GM23248 (cell line): ENCODE results near the gene FABP6. TPM values are rescaled to one million over a fixed set of nuclear protein-coding genes. Genes with fewer than 3 reads are reported as not detected.

ENCODE experiments used
- DNase-seq: peaks from one replicate; pipeline ENCODE4 v3.0.0-alpha.2; 2015
- H2AFZ ChIP-seq: fragments of 200-600 bp; sonication (generic); 2 replicates; pipeline ENCODE4 v1.6.1; 2016; ENCODE audit warnings: antibody characterized with exemption
- H3F3A ChIP-seq: fragments of 200-600 bp; sonication (generic); 2 replicates; pipeline ENCODE4 v1.6.1; 2016; ENCODE audit warnings: mild to moderate bottlenecking, antibody characterized with exemption, mixed run types; ENCODE audit not compliant: insufficient read depth
- H3K27ac ChIP-seq: fragments of 200-600 bp; sonication (generic); 2 replicates; pipeline ENCODE4 v1.5.1; 2016; ENCODE audit warnings: mild to moderate bottlenecking
- H3K27me3 ChIP-seq: fragments of 200-600 bp; sonication (generic); replicated peaks from 2 replicates; pipeline ENCODE4 v1.6.1; 2016; ENCODE audit warnings: mild to moderate bottlenecking; ENCODE audit not compliant: insufficient read depth
- H3K36me3 ChIP-seq: fragments of 200-600 bp; sonication (generic); 2 replicates; pipeline ENCODE4 v1.6.1; 2016; ENCODE audit warnings: low read depth, mild to moderate bottlenecking
- H3K4me1 ChIP-seq: fragments of 200-600 bp; sonication (generic); 2 replicates; pipeline ENCODE4 v1.6.1; 2016; ENCODE audit warnings: mild to moderate bottlenecking; ENCODE audit not compliant: insufficient read depth
- H3K4me2 ChIP-seq: fragments of 200-600 bp; sonication (generic); one replicate; pipeline ENCODE4 v1.6.1; 2016; ENCODE audit warnings: mild to moderate bottlenecking; ENCODE audit not compliant: unreplicated experiment
- H3K4me3 ChIP-seq: fragments of 200-600 bp; sonication (generic); 2 replicates; pipeline ENCODE4 v1.5.1; 2016; ENCODE audit warnings: mild to moderate bottlenecking
- H3K79me2 ChIP-seq: fragments of 200-600 bp; sonication (generic); 2 replicates; pipeline ENCODE4 v1.6.1; 2016; ENCODE audit warnings: mild to moderate bottlenecking; ENCODE audit not compliant: insufficient read depth
- H3K9ac ChIP-seq: fragments of 200-600 bp; sonication (generic); 2 replicates; pipeline ENCODE4 v1.6.1; 2016; ENCODE audit warnings: mild to moderate bottlenecking
- H3K9me2 ChIP-seq: fragments of 200-600 bp; sonication (generic); 2 replicates; pipeline ENCODE4 v1.6.1; 2016; ENCODE audit warnings: mixed run types, mild to moderate bottlenecking, moderate library complexity; ENCODE audit not compliant: insufficient read depth
- H3K9me3 ChIP-seq: fragments of 200-600 bp; sonication (generic); one replicate; pipeline ENCODE4 v1.6.1; 2017; ENCODE audit warnings: low read depth
- H4K20me1 ChIP-seq: fragments of 200-600 bp; sonication (generic); 2 replicates; pipeline ENCODE4 v1.6.0; 2016; ENCODE audit not compliant: insufficient read depth
- EZH2 ChIP-seq: fragments of 200-600 bp; sonication (generic); IDR thresholded peaks from 2 replicates; pipeline ENCODE4 v1.6.1; 2018; ENCODE audit warnings: antibody characterized with exemption, mild to moderate bottlenecking; ENCODE audit not compliant: insufficient read depth, poor library complexity, severe bottlenecking
- EZH2phosphoT487 ChIP-seq: fragments of 200-600 bp; sonication (generic); IDR thresholded peaks from 2 replicates; pipeline ENCODE4 v1.6.1; 2018; ENCODE audit warnings: antibody characterized with exemption, moderate library complexity, mild to moderate bottlenecking, low read depth; ENCODE audit not compliant: insufficient read depth
- WGBS, 2 experiments: methylation state at CpG; one replicate each; pipeline ENCODE4 v1.1.6; 2015 to 2017; ENCODE audit warnings: low lambda C conversion rate in 2 of 2, low coverage in 1 of 2; ENCODE audit errors: missing lambda C conversion rate in 2 of 2; 5-methylcytosine and 5-hydroxymethylcytosine counted together
- in situ Hi-C: fragments of 300-500 bp; cut with MboI; formaldehyde crosslinking; loops from 2 replicates; pipeline ENCODE4 v1.15.0; 2020
- polyA plus RNA-seq: library from polyadenylated mRNA; unstranded; fragments of >200 nt; fragmentation: Nextera tagmentation; extraction: Ambion mirVana; gene quantifications from 2 replicates; pipeline ENCODE4 v1.2.1, GENCODE V29; 2016
- total RNA-seq: library from RNA; depleted of rRNA; stranded (reverse); fragments of >200 nt; shearing (Covaris generic); gene quantifications from 2 replicates; pipeline ENCODE4 v1.2.3, GENCODE V29; 2014

Gene FABP6
- total and polyA plus RNA-seq, 2 experiments from 2014 or later = not detected

- no peaks in the 10 kb centered on the region for H4K20me1 ChIP-seq
- no peaks in the 10 kb centered on the region for H3K9me2 ChIP-seq
- DNase-seq = no peak
- H3K9ac ChIP-seq = no peak overlapping the region
- WGBS, 2 experiments = 21 to 23% methylated on average over 4 of the region's 4 CpGs
- H3K9me3 ChIP-seq = no peaks in the 10 kb centered on the region
- H2AFZ ChIP-seq = no peak overlapping the region
- in situ Hi-C loops = no loop called here
- TF ChIP-seq EZH2phosphoT487 = no peak
- TF ChIP-seq EZH2 = no peak
- no peaks in the 10 kb centered on the region for H3K4me1 ChIP-seq
- no peak overlapping the region for H3K27ac ChIP-seq
- no peaks in the 10 kb centered on the region for H3K79me2 ChIP-seq
- no peak overlapping the region for H3K4me3 ChIP-seq
- no peaks in the 10 kb centered on the region for H3F3A ChIP-seq
- H3K4me2 ChIP-seq = no peak overlapping the region
- peaks cover 9% of the 10 kb centered on the region; the same call in 1 of the 2 replicates for H3K27me3 ChIP-seq
- no peaks in the 10 kb centered on the region for H3K36me3 ChIP-seq
Observed at GRCh38 chr5:160263326-160263855, 34.1 kb downstream of the FABP6 start.

DNA sequence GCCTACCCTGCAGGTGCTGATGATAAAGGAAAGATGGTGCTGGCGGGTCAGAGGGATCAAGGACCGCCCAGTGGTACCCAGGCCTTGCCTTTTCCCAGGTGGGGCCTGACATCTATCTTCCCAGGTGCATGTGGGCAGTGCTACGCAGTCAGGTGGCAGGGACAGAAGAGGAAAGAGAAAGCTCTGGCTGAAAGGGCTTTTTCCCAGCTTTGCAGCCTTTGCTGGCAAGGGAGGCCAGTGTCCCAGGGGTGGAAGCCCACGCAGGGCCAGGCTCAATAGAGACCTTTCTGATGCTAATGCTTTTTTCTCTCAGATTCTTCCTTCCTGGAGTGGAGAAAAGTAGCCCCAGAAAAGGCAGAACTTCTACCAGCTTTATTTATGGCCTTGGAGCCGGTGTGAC is 36.7 kb downstream of the FABP6 start:
- Histone ChIP-seq H3F3A (no peaks in the 10 kb centered on the region), H3K9ac (no peak overlapping the region), H3K27ac (no peak overlapping the region), H3K4me2 (no peak overlapping the region), H4K20me1 (no peaks in the 10 kb centered on the region), H2AFZ (no peak overlapping the region), H3K9me3 (no peaks in the 10 kb centered on the region), H3K36me3 (no peaks in the 10 kb centered on the region), H3K9me2 (no peaks in the 10 kb centered on the region), H3K4me1 (no peaks in the 10 kb centered on the region), H3K79me2 (no peaks in the 10 kb centered on the region), H3K4me3 (no peak overlapping the region), H3K27me3 (peaks cover 9% of the 10 kb centered on the region; the same call in 1 of the 2 replicates)
- DNase-seq = no peak
- WGBS, 2 experiments = 78 to 82% methylated on average over 5 of the region's 5 CpGs
- in situ Hi-C loops = no loop called here
- TF ChIP-seq EZH2phosphoT487 = no peak
- TF ChIP-seq EZH2 = no peak

- Histone ChIP-seq H4K20me1 (no peaks in the 10 kb centered on the region), H3K9ac (no peak overlapping the region), H3K27ac (no peak overlapping the region), H3K79me2 (no peaks in the 10 kb centered on the region), H3K27me3 (peaks cover 9% of the 10 kb centered on the region; the same call in 1 of the 2 replicates), H3K4me3 (no peak overlapping the region), H3K9me3 (no peaks in the 10 kb centered on the region), H3F3A (no peaks in the 10 kb centered on the region), H2AFZ (no peak overlapping the region), H3K4me1 (no peaks in the 10 kb centered on the region), H3K36me3 (no peaks in the 10 kb centered on the region), H3K4me2 (no peak overlapping the region), H3K9me2 (no peaks in the 10 kb centered on the region)
- DNase-seq = no peak
- no peak for TF ChIP-seq EZH2
- TF ChIP-seq EZH2phosphoT487 = no peak
- in situ Hi-C loops = no loop called here
- WGBS, 2 experiments = 67 to 78% methylated on average over 8 to 9 of the region's 9 CpGs
Observed at GRCh38 chr5:160266752-160267345, 37.5 kb downstream of the FABP6 start.

DNA sequence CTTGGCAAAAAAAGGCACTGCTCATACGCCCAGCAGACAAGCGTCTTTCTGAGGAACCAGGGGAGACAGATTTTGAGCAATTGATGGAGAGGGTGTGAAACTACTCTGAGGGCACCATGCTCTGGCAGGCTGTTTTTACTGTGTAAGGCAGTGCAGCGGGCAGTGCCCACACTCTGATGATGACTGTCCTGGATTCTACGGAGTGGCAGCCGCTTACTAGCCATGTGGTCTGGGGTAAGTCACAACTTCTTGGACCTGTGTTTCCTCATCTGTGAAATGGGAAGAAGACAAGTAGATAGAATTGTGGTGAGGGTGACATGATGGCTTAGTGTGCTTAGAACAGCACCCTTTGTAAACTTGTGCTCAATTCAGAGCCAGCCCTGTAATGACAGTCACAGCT is 38.8 kb downstream of the FABP6 start:
- Histone ChIP-seq H3K4me2 (no peak overlapping the region), H3K27me3 (peaks cover 4% of the 10 kb centered on the region), H3K9me3 (no peaks in the 10 kb centered on the region), H3K4me3 (no peak overlapping the region), H4K20me1 (no peaks in the 10 kb centered on the region), H3K27ac (no peak overlapping the region), H2AFZ (no peak overlapping the region), H3F3A (no peaks in the 10 kb centered on the region), H3K36me3 (no peaks in the 10 kb centered on the region), H3K9me2 (no peaks in the 10 kb centered on the region), H3K4me1 (no peaks in the 10 kb centered on the region), H3K79me2 (no peaks in the 10 kb centered on the region), H3K9ac (no peak overlapping the region)
- TF ChIP-seq EZH2 = no peak
- no peak for TF ChIP-seq EZH2phosphoT487
- WGBS, 2 experiments = 95 to 98% methylated on average over 5 of the region's 5 CpGs
- in situ Hi-C loops = no loop called here
- DNase-seq = no peak
